ENCODE data around the gene ZBTB42. TPM values are rescaled to one million over a fixed set of nuclear protein-coding genes. Genes with fewer than 3 reads are reported as not detected.

Gene ZBTB42
- total RNA-seq, 1 experiment from 2014 or later = 6.1 TPM

- Histone ChIP-seq H2AK5ac (ENCODE audit: insufficient read length, low read length) (no peak overlapping the region), H2BK120ac (ENCODE audit: low read depth, low read length, poor library complexity, severe bottlenecking) (no peak overlapping the region), H3K4ac (ENCODE audit: low read depth, low read length) (no peak overlapping the region), H3K9ac (ENCODE audit: extremely low read depth, insufficient read length, low read length) (no peak overlapping the region), H3T11ph (ENCODE audit: low read length) (no peak overlapping the region), H4K8ac (replicated peaks; ENCODE audit: insufficient read length, low read depth, low read length) (no peak overlapping the region), H2BK5ac (ENCODE audit: insufficient read length, low read length) (no peak overlapping the region), H2AFZ (ENCODE audit: low read length) (no peak overlapping the region), H2BK15ac (ENCODE audit: low read depth, low read length) (no peak overlapping the region), H2BK20ac (ENCODE audit: low read depth, low read length, poor library complexity, severe bottlenecking) (no peak overlapping the region), H3K79me2 (ENCODE audit: insufficient read depth, low read length) (no peaks in the 10 kb centered on the region; the same call in 1 of the 2 replicates), H4K20me1 (ENCODE audit: control insufficient read depth, insufficient read depth, insufficient read length) (no peaks in the 10 kb centered on the region), H2BK12ac (ENCODE audit: insufficient read length, low read depth, low read length) (no peak overlapping the region), H3K4me2 (ENCODE audit: insufficient read depth, insufficient read length, low read length) (no peak overlapping the region), H4K5ac (ENCODE audit: insufficient read length, low read depth, low read length) (no peak overlapping the region), H3K27ac (ENCODE audit: insufficient read length, low read depth, low read length) (no peak overlapping the region), H4K91ac (ENCODE audit: insufficient read length, low read depth, low read length) (no peak overlapping the region), H3K56ac (ENCODE audit: insufficient read length, low read depth, low read length) (no peak overlapping the region), H3K14ac (ENCODE audit: insufficient read depth, low read length) (no peak overlapping the region), H3K18ac (ENCODE audit: insufficient read length, low read depth, low read length) (no peak overlapping the region), H3K27me3 (ENCODE audit: insufficient read depth, low read length) (no peaks in the 10 kb centered on the region; the same call in 1 of the 2 replicates), H3K4me1 (ENCODE audit: insufficient read depth, low read length) (no peaks in the 10 kb centered on the region), H3K23ac (ENCODE audit: insufficient read length, low read depth, low read length) (no peak overlapping the region), H3K79me1 (ENCODE audit: insufficient read depth, low read depth, low read length, poor library complexity, severe bottlenecking) (no peaks in the 10 kb centered on the region), H3K23me2 (ENCODE audit: insufficient read length, low read depth, low read length, poor library complexity, severe bottlenecking) (peaks cover 15% of the 10 kb centered on the region), H3K9me3 (ENCODE audit: control insufficient read depth, low read depth, low read length) (no peaks in the 10 kb centered on the region)
- Mint-ChIP-seq H3K4me3 (no peak overlapping the region), H3K36me3 (ENCODE audit: insufficient read depth in 1 of 3, low read depth in 3 of 3) (peaks cover 0 to 10% (median 6%) of the 10 kb centered on the region in 3 experiments; a peak in 6 of 7 replicates), H3K9me3 (peaks cover 2 to 3% of the 10 kb centered on the region in 2 experiments; a peak in 3 of 5 replicates), H3K27ac (no peak overlapping the region), H3K27me3 (ENCODE audit: low read depth) (peaks cover 12% of the 10 kb centered on the region), H3K4me1 (peaks cover 13 to 18% of the 10 kb centered on the region in 2 experiments)
- WGBS (ENCODE audit: extremely low coverage, insufficient read length, low lambda C conversion rate) = no CpG with 5 or more reads among the region's 12 CpGs
- no peak for DNase-seq
- no peak for TF ChIP-seq CTCF (conservative IDR thresholded peaks at IDR 0.05)
These were observed 18.5 kb downstream of the ZBTB42 start for GRCh38 chr14:104819361-104819781.
